PC-9 (cell line): Measurements from ENCODE around the gene TTC7B. TPM values are rescaled to one million over a fixed set of nuclear protein-coding genes. Genes with fewer than 3 reads are reported as not detected.

Experiments used
- Bru-seq: library from RNA; stranded (reverse); fragments of 400-500 nt; gene quantifications from one replicate; lab custom pipeline; 2021; lab: Mats Ljungman, UMichigan
- BruChase-seq, 2 experiments: library from RNA; stranded (reverse); fragments of 400-500 nt; gene quantifications; one replicate each; lab custom pipeline; 2021; lab: Mats Ljungman, UMichigan
- BruUV-seq: library from RNA; stranded (reverse); fragments of 400-500 nt; replicated peaks from 2 replicates; lab custom pipeline; 2021; lab: Mats Ljungman, UMichigan
- CTCF ChIA-PET: fragments of 300-600 bp; sonication (Branson Sonifier 250); formaldehyde crosslinking; loops from one replicate; lab custom pipeline; 2022; ENCODE audit warnings: antibody characterized with exemption; lab: Charles Lee
- POLR2A ChIA-PET: fragments of 300-600 bp; sonication (Branson Sonifier 250); formaldehyde crosslinking; loops from one replicate; lab custom pipeline; 2022; ENCODE audit warnings: antibody characterized with exemption; ENCODE audit not compliant: unreplicated experiment; lab: Charles Lee
- DNase-seq, 2 experiments: peaks; one replicate each; pipeline versions ENCODE4 v3.0.0 to v3.0.0-alpha.2; 2015 to 2022; ENCODE audit warnings: mixed read lengths in 1 of 2
- H2AFZ ChIP-seq: fragments of 200-600 bp; sonication (generic); 2 replicates; pipeline ENCODE4 v1.8.1; 2017; ENCODE audit warnings: antibody characterized with exemption
- H3F3A ChIP-seq: fragments of 200-600 bp; sonication (generic); 2 replicates; pipeline ENCODE4 v1.8.1; 2017; ENCODE audit warnings: antibody characterized with exemption, mild to moderate bottlenecking, low read depth; ENCODE audit not compliant: insufficient read depth
- H3K27ac ChIP-seq: fragments of 200-600 bp; sonication (generic); 2 replicates; pipeline ENCODE4 v1.6.1; 2016; ENCODE audit warnings: mixed run types
- H3K27me3 ChIP-seq: fragments of 200-600 bp; sonication (generic); 2 replicates; pipeline ENCODE4 v1.6.1; 2016; ENCODE audit warnings: low read depth, mixed run types; ENCODE audit not compliant: insufficient read depth
- H3K36me3 ChIP-seq: fragments of 200-600 bp; sonication (generic); 2 replicates; pipeline ENCODE4 v1.6.1; 2016; ENCODE audit warnings: low read depth, mixed run types
- H3K4me1 ChIP-seq: fragments of 200-600 bp; sonication (generic); replicated peaks from 2 replicates; pipeline ENCODE4 v1.6.1; 2016; ENCODE audit warnings: mixed run types; ENCODE audit not compliant: insufficient read depth
- H3K4me2 ChIP-seq: fragments of 200-600 bp; sonication (generic); 2 replicates; pipeline ENCODE4 v1.6.1; 2017; ENCODE audit warnings: mixed run types
- H3K4me3 ChIP-seq: fragments of 200-600 bp; sonication (generic); 2 replicates; pipeline ENCODE4 v1.6.1; 2016; ENCODE audit warnings: mixed run types
- H3K79me2 ChIP-seq: fragments of 200-600 bp; sonication (generic); 2 replicates; pipeline ENCODE4 v1.6.1; 2017; ENCODE audit warnings: low read depth, mixed run types
- H3K9me2 ChIP-seq: fragments of 200-600 bp; sonication (generic); 2 replicates; pipeline ENCODE4 v1.8.1; 2017; ENCODE audit warnings: mild to moderate bottlenecking; ENCODE audit not compliant: insufficient read depth
- H3K9me3 ChIP-seq: fragments of 200-600 bp; sonication (generic); 2 replicates; pipeline ENCODE4 v1.8.1; 2016; ENCODE audit warnings: low read depth; ENCODE audit not compliant: insufficient read depth
- H4K20me1 ChIP-seq: fragments of 200-600 bp; sonication (generic); 2 replicates; pipeline ENCODE4 v1.8.1; 2017; ENCODE audit not compliant: insufficient read depth
- CTCF ChIP-seq: fragments of 200-600 bp; sonication (generic); conservative IDR thresholded peaks from 2 replicates; pipeline ENCODE4 v1.6.1; 2017; ENCODE audit warnings: mixed run types, antibody characterized with exemption, mild to moderate bottlenecking, moderate library complexity
- EZH2 ChIP-seq: fragments of 200-600 bp; sonication (generic); IDR thresholded peaks from 2 replicates; pipeline ENCODE4 v1.8.0; 2017; ENCODE audit warnings: antibody characterized with exemption, low read depth
- intact Hi-C: fragments of 100-400 bp; cut with micrococcal nuclease; formaldehyde crosslinking; loops from one replicate; pipeline ENCODE4 v1.10.0; 2022; ENCODE audit not compliant: unreplicated experiment
- long read RNA-seq: library from polyadenylated mRNA; stranded (forward); transcript quantifications from one replicate; pipeline ENCODE4 v2.0.0, GENCODE V29; 2022
- total RNA-seq: library from RNA; stranded (reverse); gene quantifications from 2 replicates; pipeline ENCODE4 v1.2.3, GENCODE V29; 2021

TTC7B gene
- total RNA-seq (6.8 and 8.9 TPM in 2 replicates), Bru-seq, nascent RNA (percentile 34 among the genes with signal in this experiment), BruChase-seq, experiment 1, labeled RNA remaining after a 2-hour chase (percentile 30 among the genes with signal in this experiment), BruChase-seq, experiment 2, labeled RNA remaining after a 6-hour chase (percentile 23 among the genes with signal in this experiment)
- long read RNA-seq, full-length matches to known transcripts = 1 of 3 reads
- long read RNA-seq, partial matches to known transcripts = 1 of 3 reads
- long read RNA-seq, other reads (novel, unspliced or antisense) = 1 of 3 reads

- BruUV-seq = no TSS peak
- POLR2A ChIA-PET = no interaction called here
- no peaks in the 10 kb centered on the region for H3K9me2 ChIP-seq
- no peaks in the 10 kb centered on the region for H3K27me3 ChIP-seq
- no peak for DNase-seq
- intact Hi-C loops = no loop called here
- H4K20me1 ChIP-seq = no peaks in the 10 kb centered on the region
- H2AFZ ChIP-seq = no peak within 1 kb of the TSS
- H3K27ac ChIP-seq = no peak within 1 kb of the TSS
- no peaks in the 10 kb centered on the region for H3K36me3 ChIP-seq
- H3K4me1 ChIP-seq = 0 out of 2 replicates have a peak, but pooled peaks cover 4% of the 10 kb centered on the region
- TF ChIP-seq EZH2 = no peak
- no peak for TF ChIP-seq CTCF
- H3K4me3 ChIP-seq = no peak within 1 kb of the TSS
- CTCF ChIA-PET = no interaction called here
- H3K79me2 ChIP-seq = no peaks in the 10 kb centered on the region
- no peaks in the 10 kb centered on the region for H3F3A ChIP-seq
- peak within 1 kb of the TSS; percentile 36; the same call in 1 of the 2 replicates for H3K4me2 ChIP-seq
- no peaks in the 10 kb centered on the region for H3K9me3 ChIP-seq
Measured at GRCh38 chr14:90815822-90816662, at the start of gene TTC7B. Gene TTC7B (minus strand): TSS chr14:90816430. CDS start chr14:90816295, 135 bp downstream.

- Histone ChIP-seq H3K27me3 (no peaks in the 10 kb centered on the region), H3K27ac (no peak overlapping the region), H3K4me3 (no peak overlapping the region), H3K4me2 (no peak overlapping the region), H3K4me1 (no peaks in the 10 kb centered on the region), H3K9me3 (no peaks in the 10 kb centered on the region), H2AFZ (no peak overlapping the region), H3K36me3 (no peaks in the 10 kb centered on the region), H4K20me1 (no peaks in the 10 kb centered on the region), H3K79me2 (no peaks in the 10 kb centered on the region), H3K9me2 (no peaks in the 10 kb centered on the region), H3F3A (no peaks in the 10 kb centered on the region)
- BruUV-seq = no TSS peak
- DNase-seq = no peak
- intact Hi-C loops = no loop called here
- CTCF ChIA-PET = no interaction called here
- POLR2A ChIA-PET = no interaction called here
- TF ChIP-seq EZH2 = no peak
- no peak for TF ChIP-seq CTCF
Measured at GRCh38 chr14:90864741-90865140, 48.5 kb upstream of the TTC7B start.

- Histone ChIP-seq H2AFZ (no peak overlapping the region), H3K36me3 (no peaks in the 10 kb centered on the region), H3K27me3 (no peaks in the 10 kb centered on the region), H3K4me1 (no peaks in the 10 kb centered on the region), H3K9me2 (no peaks in the 10 kb centered on the region), H3K27ac (no peak overlapping the region), H3K9me3 (no peaks in the 10 kb centered on the region), H3K4me3 (no peak overlapping the region), H3K79me2 (no peaks in the 10 kb centered on the region), H3K4me2 (no peak overlapping the region), H4K20me1 (no peaks in the 10 kb centered on the region), H3F3A (no peaks in the 10 kb centered on the region)
- no TSS peak for BruUV-seq
- no peak for DNase-seq
- POLR2A ChIA-PET = no interaction called here
- intact Hi-C loops = no loop called here
- no peak for TF ChIP-seq CTCF
- no peak for TF ChIP-seq EZH2
- CTCF ChIA-PET = interaction anchor here (0.6 kb wide), 1 partner anchor 314 kb away, joined by 3 read pairs; no protein-coding TSS in a partner anchor
Measured at GRCh38 chr14:90858511-90858910, 42.3 kb upstream of the TTC7B start.
